Measurements from ENCODE around the gene STX18. TPM values are rescaled to one million over a fixed set of nuclear protein-coding genes. Genes with fewer than 3 reads are reported as not detected.

Gene STX18
- total RNA-seq, 1 donor from 2014 or later: 15.1 TPM

GRCh38 chr4:4488405-4489404 lies 53.1 kb downstream of the STX18 start:
- H3K36me3 ChIP-seq (ENCODE audit: control insufficient read depth in 3 of 3, insufficient read depth in 3 of 3, low read length in 3 of 3): no peaks in the 10 kb centered on the region
- no peaks in the 10 kb centered on the region for H3K9me3 ChIP-seq (ENCODE audit: control insufficient read depth in 3 of 3, low read length in 3 of 3)
- no peaks in the 10 kb centered on the region for H3K27me3 ChIP-seq (ENCODE audit: control insufficient read depth in 3 of 3, insufficient read depth in 3 of 3, low read length in 3 of 3)
- no peaks in the 10 kb centered on the region for H3K4me1 ChIP-seq (ENCODE audit: control insufficient read depth in 3 of 3, insufficient read depth in 3 of 3, low read length in 3 of 3)
- H3K9ac ChIP-seq (ENCODE audit: low read depth in 1 of 3, low read length in 3 of 3): no peak overlapping the region
- no peak overlapping the region for H3K27ac ChIP-seq (ENCODE audit: low read depth, low read length)
- no peak overlapping the region for H3K4me3 ChIP-seq (ENCODE audit: low read length in 3 of 3)

- Histone ChIP-seq H3K27me3 (ENCODE audit: control insufficient read depth in 3 of 3, insufficient read depth in 3 of 3, low read length in 3 of 3) (no peaks in the 10 kb centered on the region), H3K9ac (ENCODE audit: low read depth in 1 of 3, low read length in 3 of 3) (no peak overlapping the region), H3K27ac (ENCODE audit: low read depth, low read length) (no peak overlapping the region), H3K36me3 (ENCODE audit: control insufficient read depth in 3 of 3, insufficient read depth in 3 of 3, low read length in 3 of 3) (no peaks in the 10 kb centered on the region), H3K4me3 (ENCODE audit: low read length in 3 of 3) (no peak overlapping the region), H3K4me1 (ENCODE audit: control insufficient read depth in 3 of 3, insufficient read depth in 3 of 3, low read length in 3 of 3) (no peaks in the 10 kb centered on the region), H3K9me3 (ENCODE audit: control insufficient read depth in 3 of 3, low read length in 3 of 3) (no peaks in the 10 kb centered on the region)
These were observed 54.9 kb downstream of the STX18 start for GRCh38 chr4:4486969-4487368.

- H3K9me3 ChIP-seq (ENCODE audit: control insufficient read depth in 3 of 3, low read length in 3 of 3): no peaks in the 10 kb centered on the region
- H3K9ac ChIP-seq (ENCODE audit: low read depth in 1 of 3, low read length in 3 of 3): no peak overlapping the region
- no peak overlapping the region for H3K27ac ChIP-seq (ENCODE audit: low read depth, low read length)
- H3K4me1 ChIP-seq (ENCODE audit: control insufficient read depth in 3 of 3, insufficient read depth in 3 of 3, low read length in 3 of 3): peaks cover 0 to 4% (median 3%) of the 10 kb centered on the region in 3 donors
- H3K27me3 ChIP-seq (ENCODE audit: control insufficient read depth in 3 of 3, insufficient read depth in 3 of 3, low read length in 3 of 3): no peaks in the 10 kb centered on the region
- H3K36me3 ChIP-seq (ENCODE audit: control insufficient read depth in 3 of 3, insufficient read depth in 3 of 3, low read length in 3 of 3): no peaks in the 10 kb centered on the region
- no peak overlapping the region for H3K4me3 ChIP-seq (ENCODE audit: low read length in 3 of 3)
These were observed 56.0 kb downstream of the STX18 start for GRCh38 chr4:4485806-4486205.

- Histone ChIP-seq H3K9me3 (ENCODE audit: control insufficient read depth in 3 of 3, low read length in 3 of 3) (no peaks in the 10 kb centered on the region), H3K36me3 (ENCODE audit: control insufficient read depth in 3 of 3, insufficient read depth in 3 of 3, low read length in 3 of 3) (no peaks in the 10 kb centered on the region), H3K4me1 (ENCODE audit: control insufficient read depth in 3 of 3, insufficient read depth in 3 of 3, low read length in 3 of 3) (peaks cover 0 to 5% (median 3%) of the 10 kb centered on the region in 3 donors), H3K9ac (ENCODE audit: low read depth in 1 of 3, low read length in 3 of 3) (no peak overlapping the region), H3K4me3 (ENCODE audit: low read length in 3 of 3) (no peak overlapping the region), H3K27me3 (ENCODE audit: control insufficient read depth in 3 of 3, insufficient read depth in 3 of 3, low read length in 3 of 3) (no peaks in the 10 kb centered on the region), H3K27ac (ENCODE audit: low read depth, low read length) (no peak overlapping the region)
These were observed 60.4 kb downstream of the STX18 start for GRCh38 chr4:4481399-4481994.

GRCh38 chr4:4480685-4481398 lies 61.0 kb downstream of the STX18 start:
- Histone ChIP-seq H3K9me3 (ENCODE audit: control insufficient read depth in 3 of 3, low read length in 3 of 3) (no peaks in the 10 kb centered on the region), H3K4me3 (ENCODE audit: low read length in 3 of 3) (no peak overlapping the region), H3K4me1 (ENCODE audit: control insufficient read depth in 3 of 3, insufficient read depth in 3 of 3, low read length in 3 of 3) (peaks cover 0 to 5% (median 3%) of the 10 kb centered on the region in 3 donors), H3K36me3 (ENCODE audit: control insufficient read depth in 3 of 3, insufficient read depth in 3 of 3, low read length in 3 of 3) (no peaks in the 10 kb centered on the region), H3K27me3 (ENCODE audit: control insufficient read depth in 3 of 3, insufficient read depth in 3 of 3, low read length in 3 of 3) (no peaks in the 10 kb centered on the region), H3K9ac (ENCODE audit: low read depth in 1 of 3, low read length in 3 of 3) (no peak overlapping the region), H3K27ac (ENCODE audit: low read depth, low read length) (no peak overlapping the region)

GRCh38 chr4:4480205-4480604 lies 61.6 kb downstream of the STX18 start:
- H3K4me1 ChIP-seq (ENCODE audit: control insufficient read depth in 3 of 3, insufficient read depth in 3 of 3, low read length in 3 of 3): peaks cover 0 to 5% (median 3%) of the 10 kb centered on the region in 3 donors
- no peaks in the 10 kb centered on the region for H3K36me3 ChIP-seq (ENCODE audit: control insufficient read depth in 3 of 3, insufficient read depth in 3 of 3, low read length in 3 of 3)
- no peak overlapping the region for H3K27ac ChIP-seq (ENCODE audit: low read depth, low read length)
- no peak overlapping the region for H3K9ac ChIP-seq (ENCODE audit: low read depth in 1 of 3, low read length in 3 of 3)
- no peak overlapping the region for H3K4me3 ChIP-seq (ENCODE audit: low read length in 3 of 3)
- H3K9me3 ChIP-seq (ENCODE audit: control insufficient read depth in 3 of 3, low read length in 3 of 3): no peaks in the 10 kb centered on the region
- H3K27me3 ChIP-seq (ENCODE audit: control insufficient read depth in 3 of 3, insufficient read depth in 3 of 3, low read length in 3 of 3): no peaks in the 10 kb centered on the region

- Histone ChIP-seq H3K9ac (ENCODE audit: low read depth in 1 of 3, low read length in 3 of 3) (no peak overlapping the region), H3K4me1 (ENCODE audit: control insufficient read depth in 3 of 3, insufficient read depth in 3 of 3, low read length in 3 of 3) (peaks cover 0 to 8% (median 3%) of the 10 kb centered on the region in 3 donors), H3K27me3 (ENCODE audit: control insufficient read depth in 3 of 3, insufficient read depth in 3 of 3, low read length in 3 of 3) (no peaks in the 10 kb centered on the region), H3K9me3 (ENCODE audit: control insufficient read depth in 3 of 3, low read length in 3 of 3) (no peaks in the 10 kb centered on the region), H3K27ac (ENCODE audit: low read depth, low read length) (no peak overlapping the region), H3K4me3 (ENCODE audit: low read length in 3 of 3) (no peak overlapping the region), H3K36me3 (ENCODE audit: control insufficient read depth in 3 of 3, insufficient read depth in 3 of 3, low read length in 3 of 3) (no peaks in the 10 kb centered on the region)
These were observed 62.5 kb downstream of the STX18 start for GRCh38 chr4:4479366-4479765.

GRCh38 chr4:4477796-4478195 lies 64.1 kb downstream of the STX18 start:
- H3K4me3 ChIP-seq (ENCODE audit: low read length in 3 of 3): no peak overlapping the region
- H3K27ac ChIP-seq (ENCODE audit: low read depth, low read length): no peak overlapping the region
- no peaks in the 10 kb centered on the region for H3K36me3 ChIP-seq (ENCODE audit: control insufficient read depth in 3 of 3, insufficient read depth in 3 of 3, low read length in 3 of 3)
- no peaks in the 10 kb centered on the region for H3K9me3 ChIP-seq (ENCODE audit: control insufficient read depth in 3 of 3, low read length in 3 of 3)
- H3K27me3 ChIP-seq (ENCODE audit: control insufficient read depth in 3 of 3, insufficient read depth in 3 of 3, low read length in 3 of 3): no peaks in the 10 kb centered on the region
- no peak overlapping the region for H3K9ac ChIP-seq (ENCODE audit: low read depth in 1 of 3, low read length in 3 of 3)
- H3K4me1 ChIP-seq (ENCODE audit: control insufficient read depth in 3 of 3, insufficient read depth in 3 of 3, low read length in 3 of 3): peaks cover 0 to 10% (median 3%) of the 10 kb centered on the region in 3 donors

GRCh38 chr4:4477391-4477790 lies 64.5 kb downstream of the STX18 start:
- peaks cover 0 to 10% (median 3%) of the 10 kb centered on the region in 3 donors for H3K4me1 ChIP-seq (ENCODE audit: control insufficient read depth in 3 of 3, insufficient read depth in 3 of 3, low read length in 3 of 3)
- H3K36me3 ChIP-seq (ENCODE audit: control insufficient read depth in 3 of 3, insufficient read depth in 3 of 3, low read length in 3 of 3): no peaks in the 10 kb centered on the region
- no peak overlapping the region for H3K27ac ChIP-seq (ENCODE audit: low read depth, low read length)
- H3K4me3 ChIP-seq (ENCODE audit: low read length in 3 of 3): no peak overlapping the region
- H3K9ac ChIP-seq (ENCODE audit: low read depth in 1 of 3, low read length in 3 of 3): no peak overlapping the region
- no peaks in the 10 kb centered on the region for H3K27me3 ChIP-seq (ENCODE audit: control insufficient read depth in 3 of 3, insufficient read depth in 3 of 3, low read length in 3 of 3)
- H3K9me3 ChIP-seq (ENCODE audit: control insufficient read depth in 3 of 3, low read length in 3 of 3): no peaks in the 10 kb centered on the region

All from skeletal muscle tissue (tissue), 4 donors.